Activated naive CD8-positive, alpha-beta T cell treated with anti-CD3 and anti-CD28 coated beads, Interleukin-2, amount 10 ng/mL, durations not matched to agents 7 days and 5 days (primary cell): ENCODE results near the gene GNRH2. TPM values are rescaled to one million over a fixed set of nuclear protein-coding genes. Genes with fewer than 3 reads are reported as not detected.
A peak's percentile ranks its signal among the peaks of the same experiment; 100 is the strongest.
"Not testable (repeated sequence)": the region's sequence is repeated elsewhere in the genome, so short reads cannot be mapped to it uniquely, and the experiment has no call there.

Experiments
- ATAC-seq: fragments of 150-1000 bp; cut with Tn5 transposase; one replicate; pipeline ENCODE4 v1.10.0; 2021; ENCODE audit warnings: low read depth, moderate library complexity
- POLR2A ChIA-PET: fragments of 350-600 bp; sonication (Branson Sonifier 250); formaldehyde crosslinking; loops from one replicate; lab custom pipeline; 2021; ENCODE audit warnings: antibody characterized with exemption; lab: Charles Lee
- DNase-seq: peaks from one replicate; pipeline ENCODE4 v3.0.0; 2021
- H3K27ac Mint-ChIP-seq: one replicate; pipeline ENCODE4 v1.8.0; 2022; ENCODE audit warnings: mild to moderate bottlenecking, mixed read lengths
- H3K27me3 Mint-ChIP-seq: one replicate; pipeline ENCODE4 v1.8.0; 2022; ENCODE audit warnings: mild to moderate bottlenecking, moderate library complexity, mixed read lengths
- H3K36me3 Mint-ChIP-seq: one replicate; pipeline ENCODE4 v1.8.0; 2021; ENCODE audit warnings: mild to moderate bottlenecking, mixed read lengths
- H3K4me1 Mint-ChIP-seq: one replicate; pipeline ENCODE4 v1.8.0; 2021; ENCODE audit warnings: mixed read lengths
- H3K4me3 Mint-ChIP-seq: one replicate; pipeline ENCODE4 v1.8.0; 2022; ENCODE audit warnings: mild to moderate bottlenecking, moderate library complexity, mixed read lengths
- H3K9me3 Mint-ChIP-seq: one replicate; pipeline ENCODE4 v1.8.0; 2021; ENCODE audit warnings: mixed read lengths
- total RNA-seq, 2 experiments: library from RNA; stranded (reverse); gene quantifications; one replicate each; pipeline ENCODE4 v1.2.3, GENCODE V29; 2021

The GNRH2 gene
- total RNA-seq = 1 to 10 TPM in 1 of 2 experiments, under 1 TPM in 1; 0.85 to 1.6 TPM

- POLR2A ChIA-PET = interaction anchor here (0.6 kb wide), 1 partner anchor 354 kb away, joined by 3 read pairs; no protein-coding TSS in a partner anchor
- Mint-ChIP-seq H3K27ac (peak within 1 kb of the TSS; percentile 5), H3K9me3 (no peaks in the 10 kb centered on the region), H3K4me1 (peaks cover 18% of the 10 kb centered on the region), H3K36me3 (peaks cover 11% of the 10 kb centered on the region), H3K4me3 (no peak within 1 kb of the TSS), H3K27me3 (no peaks in the 10 kb centered on the region)
- ATAC-seq = no peak
- no peak for DNase-seq
Observed at GRCh38 chr20:3043322-3043721, at the start of gene GNRH2. Gene GNRH2, plus strand, starts transcription at chr20:3043622. Its CDS starts 793 bp downstream, at chr20:3044415.

- Mint-ChIP-seq H3K9me3 (no peaks in the 10 kb centered on the region), H3K4me1 (peaks cover 2% of the 10 kb centered on the region), H3K27ac (no peak overlapping the region), H3K4me3 (no peak overlapping the region), H3K27me3 (no peaks in the 10 kb centered on the region), H3K36me3 (peaks cover 29% of the 10 kb centered on the region)
- DNase-seq (no peak), ATAC-seq (no peak)
- POLR2A ChIA-PET = no interaction called here
Observed at GRCh38 chr20:2995796-2996195, 47.6 kb upstream of the GNRH2 start.

- Mint-ChIP-seq H3K27me3 (no peaks in the 10 kb centered on the region), H3K9me3 (no peaks in the 10 kb centered on the region), H3K27ac (no peak overlapping the region)
Observed at GRCh38 chr20:2998728-2999127, 44.7 kb upstream of the GNRH2 start.

GRCh38 chr20:3000852-3001523 is 42.4 kb upstream of the GNRH2 start:
- Mint-ChIP-seq H3K9me3 (no peaks in the 10 kb centered on the region), H3K27me3 (no peaks in the 10 kb centered on the region), H3K4me1 (no peaks in the 10 kb centered on the region), H3K36me3 (peaks cover 12% of the 10 kb centered on the region), H3K4me3 (no peak overlapping the region), H3K27ac (no peak overlapping the region)
- ATAC-seq = peak; percentile 61
- POLR2A ChIA-PET = no interaction called here
- DNase-seq = no peak

More at GRCh38 chr20:2998728-2999127, 44.7 kb upstream of the GNRH2 start:
- Mint-ChIP-seq H3K36me3 (peaks cover 14% of the 10 kb centered on the region), H3K4me1 (no peaks in the 10 kb centered on the region), H3K4me3 (no peak overlapping the region)
- ATAC-seq (no peak), DNase-seq (no peak)
- POLR2A ChIA-PET = no interaction called here

- POLR2A ChIA-PET = interaction anchor here (0.6 kb wide), 1 partner anchor 30 kb away, joined by 3 read pairs; no protein-coding TSS in a partner anchor
- Mint-ChIP-seq H3K4me3 (no peak overlapping the region), H3K36me3 (peaks cover 13% of the 10 kb centered on the region), H3K4me1 (peaks cover 2% of the 10 kb centered on the region), H3K27ac (no peak overlapping the region), H3K27me3 (no peaks in the 10 kb centered on the region), H3K9me3 (no peaks in the 10 kb centered on the region)
- DNase-seq (no peak), ATAC-seq (no peak)
Observed at GRCh38 chr20:3003416-3003815, 40.0 kb upstream of the GNRH2 start.

DNA sequence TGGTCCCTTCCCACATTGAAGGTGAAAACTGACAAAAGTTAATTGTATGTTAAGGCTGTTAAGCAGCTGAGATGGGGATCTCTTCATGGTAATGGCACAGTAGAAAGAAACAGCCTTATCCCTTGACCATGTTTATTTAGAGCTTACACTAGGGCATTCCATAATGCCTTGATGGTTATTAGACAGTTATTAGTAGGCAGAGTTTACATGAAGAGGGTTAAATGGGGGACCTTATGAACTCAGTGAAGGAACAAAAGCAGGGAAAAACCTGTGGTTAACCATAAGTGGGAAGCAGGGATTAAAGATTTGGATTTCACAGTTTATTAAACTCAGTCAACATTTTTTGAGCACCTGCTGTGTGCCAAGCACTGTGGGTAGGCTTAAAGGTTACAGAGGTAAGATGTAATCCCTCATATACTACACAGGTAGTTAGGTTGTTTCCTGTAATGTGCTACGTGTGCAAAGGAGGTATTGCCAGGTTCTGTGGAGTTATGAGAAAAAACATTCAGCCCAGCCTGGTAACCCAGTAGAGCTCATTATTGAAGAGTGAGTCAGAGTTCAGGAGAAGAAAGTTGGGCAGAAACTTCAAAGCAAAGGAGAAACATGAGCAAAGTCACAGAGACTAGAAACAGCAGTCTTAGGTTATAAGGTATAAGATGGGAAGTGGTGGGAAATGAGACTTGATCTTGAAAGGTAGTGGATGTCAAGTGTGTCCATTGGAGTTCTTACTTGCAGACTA is 32.3 kb upstream of the GNRH2 start:
- Mint-ChIP-seq H3K4me3 (no peak overlapping the region), H3K27ac (peak overlapping the region; percentile 5), H3K4me1 (peaks cover 12% of the 10 kb centered on the region), H3K36me3 (peaks cover 23% of the 10 kb centered on the region), H3K27me3 (no peaks in the 10 kb centered on the region), H3K9me3 (no peaks in the 10 kb centered on the region)
- ATAC-seq = peak; percentile 30
- no peak for DNase-seq
- POLR2A ChIA-PET = no interaction called here

DNA sequence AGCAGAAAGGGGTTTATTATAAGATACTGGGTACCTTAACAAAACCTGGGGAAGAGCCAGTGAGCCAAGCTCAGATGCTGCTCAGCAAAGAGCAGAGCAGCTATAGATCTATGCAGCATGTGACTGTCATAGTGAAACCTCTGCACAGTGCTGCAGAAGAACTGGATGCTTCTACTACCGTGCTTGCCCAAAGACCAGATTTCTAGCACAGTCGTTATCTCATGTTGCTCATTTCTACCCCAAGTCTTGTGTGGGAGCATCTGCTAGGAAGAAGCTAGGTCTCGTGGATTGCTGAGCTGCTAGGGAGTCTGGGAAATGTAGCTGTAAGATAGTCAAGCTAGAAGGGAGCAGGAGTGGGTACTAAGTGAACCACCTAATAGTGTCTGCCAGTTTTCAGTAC is 31.7 kb upstream of the GNRH2 start:
- Mint-ChIP-seq H3K4me3 (no peak overlapping the region), H3K27me3 (no peaks in the 10 kb centered on the region), H3K36me3 (peaks cover 26% of the 10 kb centered on the region), H3K4me1 (peaks cover 12% of the 10 kb centered on the region), H3K9me3 (no peaks in the 10 kb centered on the region), H3K27ac (no peak overlapping the region)
- POLR2A ChIA-PET = no interaction called here
- DNase-seq (no peak), ATAC-seq (peak; percentile 22)

DNA sequence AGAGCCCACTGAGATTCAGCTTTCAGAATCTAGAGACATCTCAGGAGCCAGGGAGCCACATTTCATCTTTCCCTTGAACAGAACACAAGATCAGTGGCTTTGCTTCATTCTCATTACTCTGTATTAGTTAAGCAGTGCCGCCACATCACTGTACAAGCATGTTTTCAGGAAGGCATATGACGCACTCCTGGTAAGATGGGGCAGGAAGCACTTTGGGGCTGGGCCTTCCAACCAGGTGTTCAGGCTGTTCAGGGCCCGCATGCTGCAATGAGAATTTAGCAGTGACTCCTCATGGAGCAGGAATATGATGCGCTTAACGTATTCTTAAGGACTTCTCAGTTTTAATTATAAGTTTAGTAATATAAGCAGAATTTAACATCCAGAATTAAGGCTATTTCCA is 29.7 kb upstream of the GNRH2 start:
- DNase-seq (no peak), ATAC-seq (no peak)
- POLR2A ChIA-PET = no interaction called here
- peaks cover 10% of the 10 kb centered on the region for H3K4me1 Mint-ChIP-seq
- peaks cover 30% of the 10 kb centered on the region for H3K36me3 Mint-ChIP-seq
- H3K27ac Mint-ChIP-seq = no peak overlapping the region
- no peak overlapping the region for H3K4me3 Mint-ChIP-seq
- no peaks in the 10 kb centered on the region for H3K27me3 Mint-ChIP-seq
- no peaks in the 10 kb centered on the region for H3K9me3 Mint-ChIP-seq

- peaks cover 8% of the 10 kb centered on the region for H3K4me1 Mint-ChIP-seq
- no peak for DNase-seq
- H3K27me3 Mint-ChIP-seq = no peaks in the 10 kb centered on the region
- H3K9me3 Mint-ChIP-seq = no peaks in the 10 kb centered on the region
- no peak overlapping the region for H3K4me3 Mint-ChIP-seq
- H3K27ac Mint-ChIP-seq = no peak overlapping the region
- no peak for ATAC-seq
- POLR2A ChIA-PET = no interaction called here
- H3K36me3 Mint-ChIP-seq = peaks cover 26% of the 10 kb centered on the region
Observed at GRCh38 chr20:3014179-3014578, 29.2 kb upstream of the GNRH2 start.

- ATAC-seq = no peak
- Mint-ChIP-seq H3K36me3 (peaks cover 21% of the 10 kb centered on the region), H3K4me3 (no peak overlapping the region), H3K27ac (no peak overlapping the region), H3K4me1 (peaks cover 7% of the 10 kb centered on the region), H3K9me3 (no peaks in the 10 kb centered on the region), H3K27me3 (no peaks in the 10 kb centered on the region)
- POLR2A ChIA-PET = no interaction called here
- no peak for DNase-seq
Observed at GRCh38 chr20:3014662-3015061, 28.8 kb upstream of the GNRH2 start.

GRCh38 chr20:3015302-3015701 is 28.1 kb upstream of the GNRH2 start:
- peaks cover 21% of the 10 kb centered on the region for H3K36me3 Mint-ChIP-seq
- not testable (repeated sequence) for ATAC-seq, H3K27ac Mint-ChIP-seq, H3K9me3 Mint-ChIP-seq, H3K27me3 Mint-ChIP-seq, H3K4me3 Mint-ChIP-seq, H3K4me1 Mint-ChIP-seq, DNase-seq
- POLR2A ChIA-PET = interaction anchor here (0.7 kb wide), 1 partner anchor 32 kb away, joined by 3 read pairs; no protein-coding TSS in a partner anchor

DNA sequence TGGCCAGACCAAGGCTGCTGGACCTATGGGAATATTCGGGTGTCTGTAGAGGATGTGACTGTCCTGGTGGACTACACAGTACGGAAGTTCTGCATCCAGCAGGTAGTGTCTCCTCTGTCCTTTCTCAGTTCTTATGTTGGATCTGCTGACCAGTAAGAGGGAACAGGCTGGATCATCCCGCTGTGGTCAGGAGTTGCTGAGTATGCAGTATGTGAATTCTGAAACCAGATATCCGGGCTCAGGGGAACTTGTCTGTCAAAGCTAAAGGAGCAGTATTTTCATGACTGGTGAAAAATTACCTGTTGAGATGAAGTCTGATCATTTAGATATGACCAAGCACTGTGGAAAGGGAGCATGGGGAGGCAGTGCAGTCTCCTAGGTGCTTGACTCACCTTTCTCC is 22.1 kb upstream of the GNRH2 start:
- POLR2A ChIA-PET = no interaction called here
- Mint-ChIP-seq H3K4me3 (no peak overlapping the region), H3K36me3 (peaks cover 18% of the 10 kb centered on the region), H3K9me3 (no peaks in the 10 kb centered on the region), H3K27me3 (no peaks in the 10 kb centered on the region), H3K4me1 (no peaks in the 10 kb centered on the region), H3K27ac (no peak overlapping the region)
- ATAC-seq (no peak), DNase-seq (no peak)

DNA sequence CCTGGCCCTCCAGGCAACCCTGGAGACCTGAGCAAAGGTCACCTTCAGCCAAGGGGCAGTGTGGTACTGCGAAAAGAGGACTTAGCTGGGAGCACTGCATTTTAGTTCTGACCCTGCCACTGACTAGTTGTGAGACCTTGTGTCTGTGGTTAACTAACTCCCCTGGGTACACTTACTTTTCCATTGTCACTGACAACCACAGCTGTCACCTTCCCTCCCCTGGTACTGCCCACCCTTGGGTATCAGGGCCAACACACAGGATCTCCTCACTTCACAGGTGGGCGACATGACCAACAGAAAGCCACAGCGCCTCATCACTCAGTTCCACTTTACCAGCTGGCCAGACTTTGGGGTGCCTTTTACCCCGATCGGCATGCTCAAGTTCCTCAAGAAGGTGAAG is 21.6 kb upstream of the GNRH2 start:
- Mint-ChIP-seq H3K9me3 (no peaks in the 10 kb centered on the region), H3K4me3 (no peak overlapping the region), H3K27ac (no peak overlapping the region), H3K4me1 (no peaks in the 10 kb centered on the region), H3K27me3 (no peaks in the 10 kb centered on the region), H3K36me3 (peaks cover 15% of the 10 kb centered on the region)
- POLR2A ChIA-PET = no interaction called here
- ATAC-seq = no peak
- DNase-seq = no peak
